Cardiac muscle cell (in vitro differentiated cells and primary cell): ENCODE results near the gene ZACN. TPM values are rescaled to one million over a fixed set of nuclear protein-coding genes. Genes with fewer than 3 reads are reported as not detected.

ENCODE experiments used
- DNase-seq, 2 donors: peaks; one replicate each; pipeline versions ENCODE4 v3.0.0 to v3.0.0-alpha.2; 2010 to 2017; ENCODE audit warnings: low read depth in 1 of 2, low spot score in 1 of 2
- H3K27ac ChIP-seq: fragments of 200-600 bp; sonication (generic); 2 replicates; pipeline ENCODE4 v1.5.1; 2016
- H3K27me3 ChIP-seq: fragments of 200-600 bp; sonication (generic); 2 replicates; pipeline ENCODE4 v1.6.0; 2016; ENCODE audit warnings: control low read depth
- H3K36me3 ChIP-seq: fragments of 200-600 bp; sonication (generic); 2 replicates; pipeline ENCODE4 v1.5.1; 2016; ENCODE audit warnings: control low read depth
- H3K4me1 ChIP-seq: fragments of 200-600 bp; sonication (generic); 2 replicates; pipeline ENCODE4 v1.8.1; 2017; ENCODE audit warnings: low read depth, mild to moderate bottlenecking, mixed run types
- H3K4me3 ChIP-seq: fragments of 200-600 bp; sonication (generic); 2 replicates; pipeline ENCODE4 v1.5.1; 2016; ENCODE audit warnings: mild to moderate bottlenecking
- H3K9me3 ChIP-seq: fragments of 200-600 bp; sonication (generic); 2 replicates; pipeline ENCODE4 v1.5.1; 2017; ENCODE audit warnings: low read depth, mild to moderate bottlenecking, control low read depth
- CTCF ChIP-seq: IDR thresholded peaks from 2 replicates; pipeline ENCODE4 v1.5.1; 2012; ENCODE audit warnings: low read depth, mild to moderate bottlenecking, low read length
- polyA plus RNA-seq: library from polyadenylated mRNA; unstranded; fragments of >200 nt; fragmentation: Nextera tagmentation; extraction: Ambion mirVana; gene quantifications from 2 replicates; pipeline ENCODE4 v1.2.1, GENCODE V29; 2016
- total RNA-seq: library from RNA; depleted of rRNA; stranded (reverse); fragments of >200 nt; gene quantifications from 2 replicates; pipeline ENCODE4 v1.2.3, GENCODE V29; 2016

Gene ZACN
- total and polyA plus RNA-seq, 2 experiments from 2014 or later = 33.8 TPM; not detected in 1

- Histone ChIP-seq H3K4me1 (no peaks in the 10 kb centered on the region), H3K27ac (no peak overlapping the region), H3K4me3 (no peak overlapping the region), H3K9me3 (no peaks in the 10 kb centered on the region), H3K27me3 (no peaks in the 10 kb centered on the region), H3K36me3 (peaks cover 62% of the 10 kb centered on the region)
- no peak for DNase-seq
- TF ChIP-seq CTCF = no peak
These were observed 15.0 kb upstream of the ZACN start for GRCh38 chr17:76063875-76064546.

GRCh38 chr17:76065775-76066174, 13.2 kb upstream of the ZACN start:
- no peak overlapping the region for H3K27ac ChIP-seq
- DNase-seq = no peak
- H3K4me1 ChIP-seq = peaks cover under 1% of the 10 kb centered on the region
- H3K27me3 ChIP-seq = no peaks in the 10 kb centered on the region
- H3K4me3 ChIP-seq = no peak overlapping the region
- TF ChIP-seq CTCF = no peak
- H3K9me3 ChIP-seq = no peaks in the 10 kb centered on the region
- peaks cover 51% of the 10 kb centered on the region for H3K36me3 ChIP-seq

- Histone ChIP-seq H3K9me3 (no peaks in the 10 kb centered on the region), H3K36me3 (peaks cover 13% of the 10 kb centered on the region), H3K27me3 (peaks cover 34% of the 10 kb centered on the region), H3K27ac (peak overlapping the region; percentile 78), H3K4me1 (peaks cover 15% of the 10 kb centered on the region), H3K4me3 (peak overlapping the region; percentile 69)
- TF ChIP-seq CTCF = no peak
- DNase-seq = no peak
These were observed 7.3 kb upstream of the ZACN start for GRCh38 chr17:76071531-76072147.

- H3K36me3 ChIP-seq = peaks cover 6% of the 10 kb centered on the region
- H3K27me3 ChIP-seq = peaks cover 40% of the 10 kb centered on the region
- H3K4me3 ChIP-seq = peak within 1 kb of the TSS; percentile 69
- H3K9me3 ChIP-seq = no peaks in the 10 kb centered on the region
- TF ChIP-seq CTCF = no peak
- H3K4me1 ChIP-seq = peaks cover 16% of the 10 kb centered on the region
- H3K27ac ChIP-seq = peak within 1 kb of the TSS; percentile 78
- peak; percentile 95 to 96 for DNase-seq
These were observed 6.7 kb upstream of the ZACN start, which contains the start of gene SRP68 for GRCh38 chr17:76072148-76072858. TSS of gene SRP68 (minus strand) at chr17:76072517. CDS start at chr17:76072491, 26 bp downstream.

GRCh38 chr17:76074390-76075363, 4.3 kb upstream of the ZACN start, which contains the start of gene GALR2:
TSS of gene GALR2 (plus strand) at chr17:76074781. CDS start at chr17:76074884, 103 bp downstream.
- no peak for TF ChIP-seq CTCF
- Histone ChIP-seq H3K4me3 (peak within 1 kb of the TSS; percentile 15), H3K4me1 (peaks cover 27% of the 10 kb centered on the region), H3K9me3 (no peaks in the 10 kb centered on the region), H3K27ac (no peak within 1 kb of the TSS), H3K27me3 (peaks cover 54% of the 10 kb centered on the region), H3K36me3 (no peaks in the 10 kb centered on the region)
- DNase-seq = peak in 1 of 2 donors; percentile 34
